OCI-LY3 (cell line): ENCODE measurements around the gene COG3.

Experiments used
- EZH2phosphoT487 ChIP-seq: fragments of 200-600 bp; shearing (Covaris generic); IDR thresholded peaks from 2 replicates; pipeline ENCODE4 v1.6.1; 2018; ENCODE audit warnings: antibody characterized with exemption, mixed run types, low read depth
- TF ChIP-seq, protein P1 (sequence below): fragments of 200-600, 300-600 bp; sonication (generic); IDR thresholded peaks from 2 replicates; pipeline ENCODE4 v1.5.1; 2014; ENCODE audit warnings: antibody characterized with exemption, low read length, low read depth

DNA sequence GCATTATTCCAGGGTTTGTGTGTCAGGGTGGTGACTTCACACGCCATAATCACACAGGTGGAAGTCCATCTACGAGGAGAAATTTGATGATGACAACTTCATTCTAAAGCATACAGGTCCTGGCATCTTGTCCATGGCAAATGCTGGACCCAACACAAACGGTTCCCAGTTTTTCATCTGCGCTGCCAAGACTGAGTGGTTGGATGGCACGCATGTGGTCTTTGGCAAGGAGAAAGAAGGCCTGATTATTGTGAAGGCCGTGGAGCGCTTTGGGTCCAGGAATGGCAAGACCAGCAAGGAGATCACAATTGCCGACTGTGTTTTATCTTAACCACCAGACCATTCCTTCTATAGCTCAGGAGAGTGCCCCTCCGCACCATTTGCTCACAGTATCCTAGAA lies 28.4 kb upstream of the COG3 start:
- TF ChIP-seq, protein P1, sequence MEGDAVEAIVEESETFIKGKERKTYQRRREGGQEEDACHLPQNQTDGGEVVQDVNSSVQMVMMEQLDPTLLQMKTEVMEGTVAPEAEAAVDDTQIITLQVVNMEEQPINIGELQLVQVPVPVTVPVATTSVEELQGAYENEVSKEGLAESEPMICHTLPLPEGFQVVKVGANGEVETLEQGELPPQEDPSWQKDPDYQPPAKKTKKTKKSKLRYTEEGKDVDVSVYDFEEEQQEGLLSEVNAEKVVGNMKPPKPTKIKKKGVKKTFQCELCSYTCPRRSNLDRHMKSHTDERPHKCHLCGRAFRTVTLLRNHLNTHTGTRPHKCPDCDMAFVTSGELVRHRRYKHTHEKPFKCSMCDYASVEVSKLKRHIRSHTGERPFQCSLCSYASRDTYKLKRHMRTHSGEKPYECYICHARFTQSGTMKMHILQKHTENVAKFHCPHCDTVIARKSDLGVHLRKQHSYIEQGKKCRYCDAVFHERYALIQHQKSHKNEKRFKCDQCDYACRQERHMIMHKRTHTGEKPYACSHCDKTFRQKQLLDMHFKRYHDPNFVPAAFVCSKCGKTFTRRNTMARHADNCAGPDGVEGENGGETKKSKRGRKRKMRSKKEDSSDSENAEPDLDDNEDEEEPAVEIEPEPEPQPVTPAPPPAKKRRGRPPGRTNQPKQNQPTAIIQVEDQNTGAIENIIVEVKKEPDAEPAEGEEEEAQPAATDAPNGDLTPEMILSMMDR, result no peak
- no peak for TF ChIP-seq EZH2phosphoT487
